ENCODE data around the gene NEUROD4. TPM values are rescaled to one million over a fixed set of nuclear protein-coding genes. Genes with fewer than 3 reads are reported as not detected.

Gene NEUROD4
- polyA plus RNA-seq, 1 of the 3 experiments (the other 2 are of a cell fraction), result not detected

DNA sequence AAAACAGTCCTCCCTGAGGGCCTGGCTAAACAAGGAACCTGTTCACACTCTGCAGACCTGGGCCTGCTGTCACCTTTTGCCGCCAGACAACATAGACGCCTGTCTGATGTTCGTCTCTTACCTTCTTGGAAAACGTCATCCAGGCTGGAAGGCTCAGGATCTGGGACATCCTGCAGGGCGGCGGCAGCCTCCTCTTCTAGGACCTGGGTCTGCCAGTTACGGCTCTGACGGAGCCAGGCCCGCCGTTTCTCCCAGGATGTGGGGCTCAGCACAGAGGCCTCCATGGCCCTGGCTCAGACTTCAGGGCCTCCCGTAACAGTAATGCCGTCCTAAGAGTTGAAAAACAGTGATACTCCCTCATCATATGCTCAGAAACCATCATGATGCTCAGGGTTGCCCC lies 45.5 kb upstream of the NEUROD4 start:
- Histone ChIP-seq H3K79me2 (ENCODE audit: insufficient read depth) (no peaks in the 10 kb centered on the region), H2AFZ (ENCODE audit: low read depth) (no peak overlapping the region), H3K9me3 (no peaks in the 10 kb centered on the region), H3K27me3 (ENCODE audit: insufficient read depth) (peaks cover 15% of the 10 kb centered on the region; the same call in 1 of the 2 replicates), H3K4me3 (ENCODE audit: low read depth in 2 of 2, low read length in 1 of 2) (no peak overlapping the region), H4K20me1 (ENCODE audit: insufficient read depth) (no peaks in the 10 kb centered on the region), H3K4me1 (ENCODE audit: control insufficient read depth in 1 of 2, insufficient read depth in 2 of 2, low read depth in 1 of 2, low read length in 1 of 2) (no peaks in the 10 kb centered on the region), H3K9ac (no peak overlapping the region), H3K36me3 (replicated peaks in 1 of 2; ENCODE audit: control insufficient read depth in 1 of 2, insufficient read depth in 2 of 2, low read length in 1 of 2) (no peaks in the 10 kb centered on the region), H3K4me2 (no peak overlapping the region), H3F3A (replicated peaks; ENCODE audit: insufficient read depth) (no peaks in the 10 kb centered on the region), H3K9me2 (no peaks in the 10 kb centered on the region), H3K27ac (ENCODE audit: low read depth in 2 of 2, low read length in 1 of 2) (no peak overlapping the region)
- TF ChIP-seq TEAD4 (IDR thresholded peaks at IDR 0.05; ENCODE audit: borderline replicate concordance, insufficient read depth) (no peak), ELF1 (IDR thresholded peaks at IDR 0.05) (no peak), RCOR1 (IDR thresholded peaks at IDR 0.05; ENCODE audit: low read length) (no peak), EZH2phosphoT487 (IDR thresholded peaks at IDR 0.05; ENCODE audit: borderline replicate concordance, low read depth) (no peak), FOSL2 (IDR thresholded peaks at IDR 0.05; ENCODE audit: borderline replicate concordance, low read depth) (no peak)
- TF ChIP-seq, protein P1, sequence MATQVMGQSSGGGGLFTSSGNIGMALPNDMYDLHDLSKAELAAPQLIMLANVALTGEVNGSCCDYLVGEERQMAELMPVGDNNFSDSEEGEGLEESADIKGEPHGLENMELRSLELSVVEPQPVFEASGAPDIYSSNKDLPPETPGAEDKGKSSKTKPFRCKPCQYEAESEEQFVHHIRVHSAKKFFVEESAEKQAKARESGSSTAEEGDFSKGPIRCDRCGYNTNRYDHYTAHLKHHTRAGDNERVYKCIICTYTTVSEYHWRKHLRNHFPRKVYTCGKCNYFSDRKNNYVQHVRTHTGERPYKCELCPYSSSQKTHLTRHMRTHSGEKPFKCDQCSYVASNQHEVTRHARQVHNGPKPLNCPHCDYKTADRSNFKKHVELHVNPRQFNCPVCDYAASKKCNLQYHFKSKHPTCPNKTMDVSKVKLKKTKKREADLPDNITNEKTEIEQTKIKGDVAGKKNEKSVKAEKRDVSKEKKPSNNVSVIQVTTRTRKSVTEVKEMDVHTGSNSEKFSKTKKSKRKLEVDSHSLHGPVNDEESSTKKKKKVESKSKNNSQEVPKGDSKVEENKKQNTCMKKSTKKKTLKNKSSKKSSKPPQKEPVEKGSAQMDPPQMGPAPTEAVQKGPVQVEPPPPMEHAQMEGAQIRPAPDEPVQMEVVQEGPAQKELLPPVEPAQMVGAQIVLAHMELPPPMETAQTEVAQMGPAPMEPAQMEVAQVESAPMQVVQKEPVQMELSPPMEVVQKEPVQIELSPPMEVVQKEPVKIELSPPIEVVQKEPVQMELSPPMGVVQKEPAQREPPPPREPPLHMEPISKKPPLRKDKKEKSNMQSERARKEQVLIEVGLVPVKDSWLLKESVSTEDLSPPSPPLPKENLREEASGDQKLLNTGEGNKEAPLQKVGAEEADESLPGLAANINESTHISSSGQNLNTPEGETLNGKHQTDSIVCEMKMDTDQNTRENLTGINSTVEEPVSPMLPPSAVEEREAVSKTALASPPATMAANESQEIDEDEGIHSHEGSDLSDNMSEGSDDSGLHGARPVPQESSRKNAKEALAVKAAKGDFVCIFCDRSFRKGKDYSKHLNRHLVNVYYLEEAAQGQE (IDR thresholded peaks at IDR 0.05; ENCODE audit: low read depth, low read length), result no peak
- ChIA-PET POLR2A (no interaction called here), CTCF (interaction anchor here (1.0 to 3.3 kb wide), 3 partner anchors 19 to 225 kb away, joined by 3 to 11 read pairs (median 3); no protein-coding TSS in a partner anchor)
- no peak for DNase-seq
- 5% methylated on average over 7 of the region's 12 CpGs for WGBS (ENCODE audit: low lambda C conversion rate)

DNA sequence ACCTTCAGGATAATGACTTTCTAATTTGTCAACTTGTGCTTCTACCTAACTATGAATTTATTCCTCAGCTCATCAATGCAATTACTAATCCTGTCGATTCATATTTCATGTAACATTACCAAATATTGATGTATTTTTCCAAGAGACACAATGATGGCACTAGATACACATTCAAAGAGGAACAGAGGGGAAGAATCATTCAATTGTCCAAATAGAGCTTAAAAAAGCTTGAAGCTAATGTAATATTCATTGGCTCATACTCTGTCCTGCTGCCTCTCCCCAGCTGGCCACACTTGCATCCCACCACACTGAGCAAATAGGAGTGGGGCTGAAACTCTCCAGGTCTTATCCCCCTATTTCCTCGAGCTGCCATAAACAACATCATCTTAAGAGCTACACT lies 44.5 kb upstream of the NEUROD4 start:
- Histone ChIP-seq H3K4me1 (ENCODE audit: control insufficient read depth in 1 of 2, insufficient read depth in 2 of 2, low read depth in 1 of 2, low read length in 1 of 2) (no peaks in the 10 kb centered on the region), H3F3A (replicated peaks; ENCODE audit: insufficient read depth) (no peaks in the 10 kb centered on the region)
- no peak for DNase-seq

More for the DNA sequence above, 44.5 kb upstream of the NEUROD4 start:
- no peaks in the 10 kb centered on the region for H3K9me2 ChIP-seq
- H3K4me3 ChIP-seq (ENCODE audit: low read depth in 2 of 2, low read length in 1 of 2), result no peak overlapping the region
- 0% methylated on average over 2 of the region's 2 CpGs for WGBS (ENCODE audit: low lambda C conversion rate)
- TF ChIP-seq MEF2A (IDR thresholded peaks at IDR 0.05; ENCODE audit: borderline replicate concordance, low read depth) (no peak), ELF1 (IDR thresholded peaks at IDR 0.05) (no peak), FOXJ3 (CRISPR knock-in tag; IDR thresholded peaks at IDR 0.05) (no peak), TAF1 (IDR thresholded peaks at IDR 0.05; ENCODE audit: borderline replicate concordance, low read depth, low read length) (no peak), EZH2phosphoT487 (IDR thresholded peaks at IDR 0.05; ENCODE audit: borderline replicate concordance, low read depth) (no peak), EP300 (IDR thresholded peaks at IDR 0.05; ENCODE audit: borderline replicate concordance in 1 of 2, low read depth in 1 of 2, low read length in 1 of 2) (no peak), TEAD4 (IDR thresholded peaks at IDR 0.05; ENCODE audit: borderline replicate concordance, insufficient read depth) (no peak), CHD2 (IDR thresholded peaks at IDR 0.05; ENCODE audit: low read length, partially characterized antibody) (no peak)
- TF ChIP-seq, protein P2, sequence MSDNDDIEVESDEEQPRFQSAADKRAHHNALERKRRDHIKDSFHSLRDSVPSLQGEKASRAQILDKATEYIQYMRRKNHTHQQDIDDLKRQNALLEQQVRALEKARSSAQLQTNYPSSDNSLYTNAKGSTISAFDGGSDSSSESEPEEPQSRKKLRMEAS (IDR thresholded peaks at IDR 0.05; ENCODE audit: low read depth), result no peak
- TF ChIP-seq, protein P3, sequence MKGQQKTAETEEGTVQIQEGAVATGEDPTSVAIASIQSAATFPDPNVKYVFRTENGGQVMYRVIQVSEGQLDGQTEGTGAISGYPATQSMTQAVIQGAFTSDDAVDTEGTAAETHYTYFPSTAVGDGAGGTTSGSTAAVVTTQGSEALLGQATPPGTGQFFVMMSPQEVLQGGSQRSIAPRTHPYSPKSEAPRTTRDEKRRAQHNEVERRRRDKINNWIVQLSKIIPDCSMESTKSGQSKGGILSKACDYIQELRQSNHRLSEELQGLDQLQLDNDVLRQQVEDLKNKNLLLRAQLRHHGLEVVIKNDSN (IDR thresholded peaks at IDR 0.05; ENCODE audit: borderline replicate concordance, low read depth), result no peak
- TF ChIP-seq, protein P1 (IDR thresholded peaks at IDR 0.05; ENCODE audit: low read depth, low read length), result no peak
- H3K9ac ChIP-seq, result no peak overlapping the region
- no peak overlapping the region for H2AFZ ChIP-seq (ENCODE audit: low read depth)
- no peak overlapping the region for H3K27ac ChIP-seq (ENCODE audit: low read depth in 2 of 2, low read length in 1 of 2)
- no peaks in the 10 kb centered on the region for H3K36me3 ChIP-seq (replicated peaks in 1 of 2; ENCODE audit: control insufficient read depth in 1 of 2, insufficient read depth in 2 of 2, low read length in 1 of 2)
- ChIA-PET POLR2A (no interaction called here), CTCF (interaction anchor here (0.9 to 3.3 kb wide), 3 partner anchors 18 to 93 kb away, joined by 3 to 11 read pairs (median 4); no protein-coding TSS in a partner anchor)
- H3K27me3 ChIP-seq (ENCODE audit: insufficient read depth), result peaks cover 15% of the 10 kb centered on the region; the same call in 1 of the 2 replicates
- no peaks in the 10 kb centered on the region for H4K20me1 ChIP-seq (ENCODE audit: insufficient read depth)
- no peaks in the 10 kb centered on the region for H3K9me3 ChIP-seq
- H3K79me2 ChIP-seq (ENCODE audit: insufficient read depth), result no peaks in the 10 kb centered on the region
- H3K4me2 ChIP-seq, result no peak overlapping the region

Measured in SK-N-SH (cell line).